ENCODE results near the gene MCRIP2.
A peak's percentile ranks its signal among the peaks of the same experiment; 100 is the strongest.

The MCRIP2 gene

DNA sequence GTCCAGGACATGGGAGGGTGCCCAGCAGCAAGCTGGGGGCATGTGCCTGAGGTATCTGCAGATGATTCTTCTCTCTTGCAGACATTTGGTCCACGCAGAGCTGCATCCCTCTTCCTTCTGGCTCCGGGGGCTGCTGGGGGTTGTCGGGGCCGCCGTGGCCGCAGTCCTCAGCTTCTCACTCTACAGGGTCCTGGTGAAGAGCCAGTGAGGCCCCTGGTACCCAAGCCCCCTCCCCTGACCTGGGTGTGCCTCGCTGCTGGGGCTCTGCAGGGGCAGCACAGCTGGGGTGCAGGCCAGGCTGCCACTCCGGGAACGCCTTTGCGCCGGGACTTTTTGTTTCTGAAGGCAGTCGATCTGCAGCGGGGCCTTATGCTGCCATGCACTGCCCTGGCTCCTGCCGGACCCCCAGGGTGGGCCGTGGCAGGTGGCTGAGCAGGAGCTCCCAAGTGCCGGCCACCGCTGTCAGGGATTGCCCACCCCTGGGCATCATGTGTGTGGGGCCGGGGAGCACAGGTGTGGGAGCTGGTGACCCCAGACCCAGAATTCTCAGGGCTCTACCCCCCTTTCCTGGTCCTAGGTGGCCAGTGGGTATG lies 31.9 kb downstream of the MCRIP2 start:
- DNase-seq (ENCODE audit: insufficient read length, low spot score): no peak
- FAIRE-seq: no peak
- TF ChIP-seq TAF1 (IDR thresholded peaks at IDR 0.05; ENCODE audit: low read depth, low read length): no peak
- TF ChIP-seq POU2F2 (IDR thresholded peaks at IDR 0.05; ENCODE audit: low read depth, low read length): no peak
- no peak for TF ChIP-seq POLR2AphosphoS5 (IDR thresholded peaks at IDR 0.05; ENCODE audit: low read depth, low read length)
- no peak for TF ChIP-seq POLR2A (IDR thresholded peaks at IDR 0.05; ENCODE audit: low read depth, low read length)
- TF ChIP-seq SPI1 (IDR thresholded peaks at IDR 0.05; ENCODE audit: low read depth, low read length): no peak
- no peak for TF ChIP-seq PAX5 (IDR thresholded peaks at IDR 0.05; ENCODE audit: insufficient read depth, low read length, severe bottlenecking)

DNA sequence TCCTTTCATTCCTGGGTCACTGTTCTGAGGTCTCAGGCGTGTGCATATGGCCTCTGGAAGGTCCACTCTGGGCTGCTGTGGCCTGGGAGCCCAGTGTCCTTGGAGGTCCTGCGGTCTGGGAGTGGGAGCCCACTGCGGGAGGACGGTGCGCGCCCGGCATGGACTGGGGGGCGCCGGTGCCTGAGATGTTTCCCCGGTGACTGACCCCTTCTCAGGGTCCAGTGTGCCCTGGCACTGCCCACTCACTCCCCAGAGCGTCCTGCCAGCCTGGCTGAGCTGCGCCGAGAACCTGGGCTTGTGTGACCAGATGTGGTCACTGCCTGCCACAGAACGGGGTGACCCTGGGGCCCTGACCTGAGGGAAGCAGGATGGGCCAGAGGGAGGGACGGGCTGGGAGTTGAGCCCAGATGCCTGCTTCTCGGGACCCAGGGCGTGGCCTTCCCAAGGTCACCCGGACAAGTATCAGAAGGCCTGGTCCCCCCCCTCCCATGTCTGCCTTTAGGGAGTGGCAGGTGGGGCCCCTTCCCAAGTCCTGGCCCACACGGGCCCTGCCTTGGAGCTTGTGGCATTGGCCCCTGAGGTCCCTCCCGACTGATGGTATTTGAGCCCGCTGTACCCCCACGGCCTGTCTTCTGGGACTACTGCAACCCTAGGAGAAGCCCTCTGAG lies 32.7 kb downstream of the MCRIP2 start:
- no peak for DNase-seq (ENCODE audit: insufficient read length, low spot score)
- no peak for TF ChIP-seq SPI1 (IDR thresholded peaks at IDR 0.05; ENCODE audit: low read depth, low read length)
- FAIRE-seq: no peak

DNA sequence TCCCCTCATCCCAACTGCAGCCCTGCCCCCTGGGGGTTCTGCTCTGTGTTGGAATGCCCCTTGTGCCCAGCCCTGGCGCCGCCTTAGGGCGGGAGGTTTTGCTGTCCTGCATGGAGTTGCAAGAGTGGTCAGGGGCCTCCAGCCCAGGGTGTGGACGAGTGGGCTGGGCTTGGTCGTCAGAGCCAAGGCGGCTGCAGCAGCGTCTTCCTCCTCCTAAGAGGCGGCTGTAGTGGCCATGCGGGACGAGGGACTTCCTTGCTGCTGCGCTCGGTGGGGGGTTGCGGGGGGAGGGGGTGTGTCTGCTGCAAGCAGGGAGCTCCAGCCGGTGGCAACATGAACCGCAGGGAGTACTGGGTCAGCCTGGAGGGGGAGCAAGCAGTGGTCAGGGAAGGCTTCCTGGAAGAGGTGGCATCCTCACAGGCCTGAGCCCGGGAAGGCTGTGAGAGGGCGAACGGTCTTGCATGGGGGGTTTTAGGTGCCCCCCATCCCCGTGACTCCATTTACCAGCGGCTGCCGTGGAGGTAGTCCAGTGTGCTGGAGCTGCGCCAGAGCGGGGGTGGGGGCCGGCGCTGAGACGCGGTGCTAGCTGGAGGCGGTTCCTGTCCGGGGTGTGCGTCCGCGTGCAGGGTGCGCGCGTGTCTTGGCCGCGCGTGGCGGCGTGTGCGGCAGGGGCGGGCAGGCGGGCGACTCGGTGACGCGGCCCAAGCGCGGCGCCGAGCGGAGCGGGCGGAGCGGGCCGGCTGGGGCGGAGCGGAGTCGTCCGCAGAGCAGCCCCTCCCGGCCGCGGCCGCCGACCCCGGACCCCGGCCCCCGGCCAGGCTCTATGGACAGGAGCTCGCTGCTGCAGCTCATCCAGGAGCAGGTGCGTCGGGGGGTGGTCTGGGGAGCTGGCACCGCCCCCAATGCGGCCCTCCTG lies 33.6 kb downstream of the MCRIP2 start, which contains the start of gene RHBDL1:
Gene RHBDL1, plus strand, starts transcription at position 704 of the 916 bp plus-strand sequence. Its CDS starts 120 bp downstream, at position 824.
- DNase-seq (ENCODE audit: insufficient read length, low spot score) (no peak), FAIRE-seq (peak; percentile 76)
- TF ChIP-seq SPI1 (IDR thresholded peaks at IDR 0.05; ENCODE audit: low read depth, low read length) (no peak), POLR2A (IDR thresholded peaks at IDR 0.05; ENCODE audit: low read depth, low read length) (no peak), TAF1 (IDR thresholded peaks at IDR 0.05; ENCODE audit: low read depth, low read length) (no peak), POLR2AphosphoS5 (IDR thresholded peaks at IDR 0.05; ENCODE audit: low read depth, low read length) (no peak), POU2F2 (IDR thresholded peaks at IDR 0.05; ENCODE audit: low read depth, low read length) (no peak), PAX5 (IDR thresholded peaks at IDR 0.05; ENCODE audit: insufficient read depth, low read length, severe bottlenecking) (no peak)

DNA sequence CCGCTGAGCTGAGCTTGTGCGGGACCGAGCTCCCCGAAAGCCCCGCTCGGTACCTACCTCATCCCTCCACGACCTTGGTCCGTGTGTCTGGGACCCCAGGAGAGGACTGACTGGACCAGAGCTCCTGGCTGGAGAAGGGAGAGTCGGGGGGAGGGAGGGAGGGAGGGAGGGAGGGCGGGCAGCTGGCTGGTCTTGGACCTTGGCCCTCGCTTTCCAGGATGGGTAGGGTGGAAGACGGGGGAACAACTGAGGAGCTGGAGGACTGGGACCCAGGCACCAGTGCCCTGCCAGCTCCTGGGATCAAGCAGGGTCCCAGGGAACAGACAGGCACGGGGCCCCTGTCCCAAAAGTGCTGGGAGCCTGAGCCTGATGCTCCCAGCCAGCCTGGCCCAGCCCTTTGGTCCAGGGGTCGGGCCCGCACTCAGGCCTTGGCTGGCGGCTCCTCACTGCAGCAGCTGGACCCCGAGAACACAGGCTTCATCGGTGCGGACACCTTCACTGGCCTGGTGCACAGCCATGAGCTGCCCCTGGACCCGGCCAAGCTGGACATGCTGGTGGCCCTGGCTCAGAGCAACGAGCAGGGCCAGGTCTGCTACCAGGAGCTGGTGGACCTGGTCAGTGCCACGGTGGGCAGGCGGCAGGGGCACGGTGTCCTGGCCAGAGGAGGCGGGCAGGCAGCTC lies 34.4 kb downstream of the MCRIP2 start:
- DNase-seq (ENCODE audit: insufficient read length, low spot score): no peak
- TF ChIP-seq POLR2AphosphoS5 (IDR thresholded peaks at IDR 0.05; ENCODE audit: low read depth, low read length) (no peak), SPI1 (IDR thresholded peaks at IDR 0.05; ENCODE audit: low read depth, low read length) (no peak), PAX5 (IDR thresholded peaks at IDR 0.05; ENCODE audit: insufficient read depth, low read length, severe bottlenecking) (no peak), POU2F2 (IDR thresholded peaks at IDR 0.05; ENCODE audit: low read depth, low read length) (no peak), POLR2A (IDR thresholded peaks at IDR 0.05; ENCODE audit: low read depth, low read length) (no peak), TAF1 (IDR thresholded peaks at IDR 0.05; ENCODE audit: low read depth, low read length) (no peak)
- FAIRE-seq: no peak

DNA sequence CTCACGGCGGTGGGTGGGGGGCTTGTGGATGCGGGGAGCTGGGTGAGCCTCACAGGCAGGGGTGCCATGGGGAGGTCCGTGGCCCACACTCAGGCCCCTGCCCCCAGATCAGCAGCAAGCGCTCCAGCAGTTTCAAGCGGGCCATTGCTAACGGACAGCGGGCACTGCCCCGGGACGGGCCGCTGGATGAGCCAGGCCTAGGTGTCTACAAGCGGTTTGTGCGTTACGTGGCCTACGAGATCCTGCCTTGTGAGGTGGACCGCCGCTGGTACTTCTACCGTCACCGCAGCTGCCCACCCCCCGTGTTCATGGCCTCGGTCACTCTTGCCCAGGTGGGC lies 34.9 kb downstream of the MCRIP2 start:
- no peak for DNase-seq (ENCODE audit: insufficient read length, low spot score)
- TF ChIP-seq POU2F2 (IDR thresholded peaks at IDR 0.05; ENCODE audit: low read depth, low read length) (no peak), PAX5 (IDR thresholded peaks at IDR 0.05; ENCODE audit: insufficient read depth, low read length, severe bottlenecking) (no peak), POLR2AphosphoS5 (IDR thresholded peaks at IDR 0.05; ENCODE audit: low read depth, low read length) (no peak), TAF1 (IDR thresholded peaks at IDR 0.05; ENCODE audit: low read depth, low read length) (no peak), POLR2A (IDR thresholded peaks at IDR 0.05; ENCODE audit: low read depth, low read length) (no peak), SPI1 (IDR thresholded peaks at IDR 0.05; ENCODE audit: low read depth, low read length) (no peak)
- no peak for FAIRE-seq

DNA sequence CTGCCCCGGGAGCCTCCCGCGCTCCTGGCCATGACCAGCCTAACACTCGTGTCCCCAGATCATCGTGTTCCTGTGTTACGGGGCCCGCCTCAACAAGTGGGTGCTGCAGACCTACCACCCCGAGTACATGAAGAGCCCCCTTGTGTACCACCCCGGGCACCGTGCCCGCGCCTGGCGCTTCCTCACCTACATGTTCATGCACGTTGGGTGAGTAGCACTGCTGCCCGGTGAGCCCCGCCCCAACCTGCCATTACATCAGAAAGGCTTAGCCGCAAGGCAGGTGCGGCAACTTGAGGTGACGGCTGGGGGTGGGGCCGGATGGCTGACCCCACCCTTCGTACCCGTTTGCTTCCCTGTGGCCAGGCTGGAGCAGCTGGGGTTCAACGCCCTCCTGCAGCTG lies 35.3 kb downstream of the MCRIP2 start:
- TF ChIP-seq POU2F2 (IDR thresholded peaks at IDR 0.05; ENCODE audit: low read depth, low read length) (no peak), POLR2AphosphoS5 (IDR thresholded peaks at IDR 0.05; ENCODE audit: low read depth, low read length) (no peak), SPI1 (IDR thresholded peaks at IDR 0.05; ENCODE audit: low read depth, low read length) (no peak), POLR2A (IDR thresholded peaks at IDR 0.05; ENCODE audit: low read depth, low read length) (no peak), PAX5 (IDR thresholded peaks at IDR 0.05; ENCODE audit: insufficient read depth, low read length, severe bottlenecking) (no peak), TAF1 (IDR thresholded peaks at IDR 0.05; ENCODE audit: low read depth, low read length) (no peak)
- DNase-seq (ENCODE audit: insufficient read length, low spot score): no peak

DNA sequence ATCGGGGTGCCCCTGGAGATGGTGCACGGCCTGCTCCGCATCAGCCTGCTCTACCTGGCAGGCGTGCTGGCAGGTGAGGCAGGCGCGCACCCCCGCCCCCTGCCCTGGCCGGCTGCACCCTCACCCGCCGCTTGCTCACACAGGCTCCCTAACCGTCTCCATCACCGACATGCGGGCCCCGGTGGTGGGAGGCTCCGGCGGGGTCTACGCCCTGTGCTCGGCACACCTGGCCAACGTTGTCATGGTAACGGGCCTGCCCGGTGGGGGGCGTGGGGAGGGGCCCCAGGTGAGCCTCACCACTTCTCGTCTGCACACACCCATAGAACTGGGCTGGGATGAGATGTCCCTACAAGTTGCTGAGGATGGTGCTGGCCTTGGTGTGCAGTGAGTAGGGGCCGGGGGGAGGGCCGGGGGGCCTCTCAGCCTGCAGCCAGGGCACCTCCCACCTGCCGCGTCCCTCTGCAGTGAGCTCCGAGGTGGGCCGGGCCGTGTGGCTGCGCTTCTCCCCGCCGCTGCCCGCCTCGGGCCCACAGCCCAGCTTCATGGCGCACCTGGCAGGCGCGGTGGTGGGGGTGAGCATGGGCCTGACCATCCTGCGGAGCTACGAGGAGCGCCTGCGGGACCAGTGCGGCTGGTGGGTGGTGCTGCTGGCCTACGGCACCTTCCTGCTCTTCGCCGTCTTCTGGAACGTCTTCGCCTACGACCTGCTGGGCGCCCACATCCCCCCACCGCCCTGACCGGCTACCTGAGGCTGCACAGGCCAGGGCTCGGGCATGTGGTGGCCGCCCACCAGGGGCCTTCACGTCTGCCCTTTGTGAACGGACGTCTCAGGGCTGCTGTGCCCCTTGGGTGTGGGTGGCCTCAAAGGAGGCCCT lies 35.9 kb downstream of the MCRIP2 start:
- no peak for FAIRE-seq
- no peak for DNase-seq (ENCODE audit: insufficient read length, low spot score)
- no peak for TF ChIP-seq SPI1 (IDR thresholded peaks at IDR 0.05; ENCODE audit: low read depth, low read length)
- no peak for TF ChIP-seq PAX5 (IDR thresholded peaks at IDR 0.05; ENCODE audit: insufficient read depth, low read length, severe bottlenecking)
- TF ChIP-seq POU2F2 (IDR thresholded peaks at IDR 0.05; ENCODE audit: low read depth, low read length): no peak
- no peak for TF ChIP-seq TAF1 (IDR thresholded peaks at IDR 0.05; ENCODE audit: low read depth, low read length)
- no peak for TF ChIP-seq POLR2A (IDR thresholded peaks at IDR 0.05; ENCODE audit: low read depth, low read length)
- no peak for TF ChIP-seq POLR2AphosphoS5 (IDR thresholded peaks at IDR 0.05; ENCODE audit: low read depth, low read length)

More for the DNA sequence above, 35.3 kb downstream of the MCRIP2 start:
- FAIRE-seq: no peak

DNA sequence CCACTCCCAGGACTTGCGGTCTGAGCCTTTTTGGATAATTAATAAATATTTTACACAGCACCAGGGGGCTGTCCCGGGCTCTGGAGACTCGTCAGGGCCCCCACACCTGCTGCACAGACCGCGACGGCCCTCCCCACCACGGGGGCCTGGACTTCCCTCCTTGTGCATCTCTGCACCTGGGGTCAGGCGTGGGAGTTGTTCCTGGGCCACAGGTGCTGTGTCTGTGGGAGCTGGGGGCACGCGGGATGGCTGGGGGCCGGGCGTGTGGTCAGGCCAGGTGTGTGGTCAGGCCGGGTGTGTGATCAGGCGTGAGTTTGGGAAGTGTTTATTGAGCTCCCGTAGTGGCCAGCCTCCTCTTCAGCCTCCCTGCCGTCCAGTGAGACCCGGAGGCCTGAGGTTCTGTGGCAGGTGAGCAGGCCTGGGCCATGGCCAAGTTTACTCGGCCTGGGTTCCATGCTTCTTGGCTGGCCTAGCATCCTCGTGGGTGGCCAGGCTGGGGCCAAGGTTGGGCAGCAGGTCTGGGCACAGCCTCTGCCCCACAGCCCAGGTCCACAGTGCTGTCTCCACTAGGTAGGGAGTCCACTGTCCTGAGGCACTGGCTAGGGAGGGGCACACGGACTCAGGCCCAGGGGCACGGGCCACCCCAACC lies 36.7 kb downstream of the MCRIP2 start:
- DNase-seq (ENCODE audit: insufficient read length, low spot score) (no peak), FAIRE-seq (peak; percentile 38)
- no peak for TF ChIP-seq TAF1 (IDR thresholded peaks at IDR 0.05; ENCODE audit: low read depth, low read length)
- TF ChIP-seq POU2F2 (IDR thresholded peaks at IDR 0.05; ENCODE audit: low read depth, low read length): no peak
- TF ChIP-seq POLR2A (IDR thresholded peaks at IDR 0.05; ENCODE audit: low read depth, low read length): no peak
- no peak for TF ChIP-seq PAX5 (IDR thresholded peaks at IDR 0.05; ENCODE audit: insufficient read depth, low read length, severe bottlenecking)
- TF ChIP-seq POLR2AphosphoS5 (IDR thresholded peaks at IDR 0.05; ENCODE audit: low read depth, low read length): no peak
- no peak for TF ChIP-seq SPI1 (IDR thresholded peaks at IDR 0.05; ENCODE audit: low read depth, low read length)
